Measurements from ENCODE around the gene EYS.

GRCh38 chr6:65745614-65746013, 38.6 kb upstream of the EYS start:
- no peak for TF ChIP-seq CTCF (IDR thresholded peaks at IDR 0.05)
- TF ChIP-seq POLR2AphosphoS5 (IDR thresholded peaks at IDR 0.05): no peak

All from breast epithelium (tissue), 3 donors.